Caco-2 (cell line): Measurements from ENCODE around the gene CALD1. TPM values are rescaled to one million over a fixed set of nuclear protein-coding genes. Genes with fewer than 3 reads are reported as not detected.

ENCODE experiments used
- BruUV-seq: library from RNA; stranded (reverse); fragments of 400-500 nt; replicated peaks from 2 replicates; lab custom pipeline; 2021; lab: Mats Ljungman, UMichigan
- CTCF ChIA-PET: fragments of 300-600 bp; sonication (Branson Sonifier 250); formaldehyde crosslinking; loops from one replicate; lab custom pipeline; 2022; ENCODE audit warnings: antibody characterized with exemption; lab: Charles Lee
- POLR2A ChIA-PET: fragments of 300-600 bp; sonication (Branson Sonifier 250); formaldehyde crosslinking; loops from one replicate; lab custom pipeline; 2022; ENCODE audit warnings: antibody characterized with exemption; lab: Charles Lee
- DNase-seq, 2 experiments: peaks; one replicate each; pipeline versions ENCODE4 v3.0.0 to v3.0.0-alpha.2; 2020 to 2022
- H3K27me3 ChIP-seq: replicated peaks from 2 replicates; pipeline ENCODE4 v1.6.0; 2011; ENCODE audit warnings: low read length; ENCODE audit not compliant: control insufficient read depth, insufficient read depth
- H3K36me3 ChIP-seq: 2 replicates; pipeline ENCODE4 v1.5.1; 2011; ENCODE audit warnings: low read length; ENCODE audit not compliant: control insufficient read depth, insufficient read depth
- H3K4me1 ChIP-seq: fragments of 250-450 bp; sonication (Bioruptor Pico); 2 replicates; pipeline ENCODE4 v1.5.1; 2020; ENCODE audit warnings: mild to moderate bottlenecking
- H3K4me3 ChIP-seq: 2 replicates; pipeline ENCODE4 v1.5.1; 2011; ENCODE audit warnings: low read depth, mild to moderate bottlenecking, control low read depth, low read length
- H3K9me3 ChIP-seq: fragments of 250-450 bp; sonication (Bioruptor Pico); 2 replicates; pipeline ENCODE4 v1.5.1; 2020; ENCODE audit warnings: mild to moderate bottlenecking, moderate library complexity
- H3K27ac Mint-ChIP-seq: one replicate; pipeline ENCODE4 v1.8.0; 2022; ENCODE audit warnings: mixed read lengths; ENCODE audit not compliant: unreplicated experiment
- H3K27me3 Mint-ChIP-seq: one replicate; pipeline ENCODE4 v1.8.0; 2022; ENCODE audit warnings: mixed read lengths; ENCODE audit not compliant: insufficient read depth, unreplicated experiment
- H3K36me3 Mint-ChIP-seq: one replicate; pipeline ENCODE4 v1.8.0; 2022; ENCODE audit warnings: mild to moderate bottlenecking, mixed read lengths; ENCODE audit not compliant: insufficient read depth, unreplicated experiment
- H3K4me1 Mint-ChIP-seq: one replicate; pipeline ENCODE4 v1.8.0; 2022; ENCODE audit warnings: low read depth, mixed read lengths; ENCODE audit not compliant: unreplicated experiment
- H3K4me3 Mint-ChIP-seq: one replicate; pipeline ENCODE4 v1.8.0; 2022; ENCODE audit warnings: mild to moderate bottlenecking, moderate library complexity, mixed read lengths; ENCODE audit not compliant: unreplicated experiment
- H3K9me3 Mint-ChIP-seq: one replicate; pipeline ENCODE4 v1.8.0; 2022; ENCODE audit warnings: mixed read lengths; ENCODE audit not compliant: unreplicated experiment
- intact Hi-C: fragments of 100-400 bp; cut with micrococcal nuclease; formaldehyde crosslinking; loops from one replicate; pipeline ENCODE4 v1.10.0; 2022; ENCODE audit not compliant: unreplicated experiment
- total RNA-seq: library from RNA; stranded (reverse); gene quantifications from 2 replicates; pipeline ENCODE4 v1.2.3, GENCODE V29; 2022
- TF ChIP-seq, protein P1 (sequence below), 2 experiments: fragments of 200-600 bp in 1 of 2; IDR thresholded peaks; 1 replicate in 1 of 2; 2 replicates in 1 of 2; pipeline versions ENCODE4 v1.5.1 to v1.8.0; 2011 to 2022; ENCODE audit warnings: antibody characterized with exemption in 1 of 2, control low read depth in 1 of 2, inconsistent platforms in 1 of 2, low read depth in 1 of 2, low read length in 1 of 2, mild to moderate bottlenecking in 1 of 2, moderate library complexity in 1 of 2; ENCODE audit not compliant: insufficient read depth in 1 of 2, severe bottlenecking in 1 of 2, unreplicated experiment in 1 of 2

The CALD1 gene
- total RNA-seq, 1 experiment from 2014 or later, result 155 TPM

GRCh38 chr7:134806197-134806596 is 26.8 kb downstream of the CALD1 start:
- ChIA-PET POLR2A (no interaction called here), CTCF (interaction anchor here (0.6 kb wide), 1 partner anchor 116 kb away, joined by 3 read pairs; no protein-coding TSS in a partner anchor)
- Mint-ChIP-seq H3K27me3 (no peaks in the 10 kb centered on the region), H3K4me1 (no peaks in the 10 kb centered on the region), H3K36me3 (peaks cover 14% of the 10 kb centered on the region), H3K27ac (no peak overlapping the region), H3K4me3 (no peak overlapping the region), H3K9me3 (peaks cover 17% of the 10 kb centered on the region)
- no peak for DNase-seq
- Histone ChIP-seq H3K4me3 (no peak overlapping the region), H3K36me3 (no peaks in the 10 kb centered on the region), H3K9me3 (no peaks in the 10 kb centered on the region), H3K27me3 (no peaks in the 10 kb centered on the region), H3K4me1 (no peaks in the 10 kb centered on the region)
- BruUV-seq, result no TSS peak
- TF ChIP-seq, protein P1, sequence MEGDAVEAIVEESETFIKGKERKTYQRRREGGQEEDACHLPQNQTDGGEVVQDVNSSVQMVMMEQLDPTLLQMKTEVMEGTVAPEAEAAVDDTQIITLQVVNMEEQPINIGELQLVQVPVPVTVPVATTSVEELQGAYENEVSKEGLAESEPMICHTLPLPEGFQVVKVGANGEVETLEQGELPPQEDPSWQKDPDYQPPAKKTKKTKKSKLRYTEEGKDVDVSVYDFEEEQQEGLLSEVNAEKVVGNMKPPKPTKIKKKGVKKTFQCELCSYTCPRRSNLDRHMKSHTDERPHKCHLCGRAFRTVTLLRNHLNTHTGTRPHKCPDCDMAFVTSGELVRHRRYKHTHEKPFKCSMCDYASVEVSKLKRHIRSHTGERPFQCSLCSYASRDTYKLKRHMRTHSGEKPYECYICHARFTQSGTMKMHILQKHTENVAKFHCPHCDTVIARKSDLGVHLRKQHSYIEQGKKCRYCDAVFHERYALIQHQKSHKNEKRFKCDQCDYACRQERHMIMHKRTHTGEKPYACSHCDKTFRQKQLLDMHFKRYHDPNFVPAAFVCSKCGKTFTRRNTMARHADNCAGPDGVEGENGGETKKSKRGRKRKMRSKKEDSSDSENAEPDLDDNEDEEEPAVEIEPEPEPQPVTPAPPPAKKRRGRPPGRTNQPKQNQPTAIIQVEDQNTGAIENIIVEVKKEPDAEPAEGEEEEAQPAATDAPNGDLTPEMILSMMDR (IDR thresholded peaks at IDR 0.05; ENCODE audit: insufficient read depth in 1 of 2, low read depth in 1 of 2, low read length in 1 of 2, severe bottlenecking in 1 of 2, unreplicated experiment in 1 of 2), result no peak
- intact Hi-C loops, result no loop called here

DNA sequence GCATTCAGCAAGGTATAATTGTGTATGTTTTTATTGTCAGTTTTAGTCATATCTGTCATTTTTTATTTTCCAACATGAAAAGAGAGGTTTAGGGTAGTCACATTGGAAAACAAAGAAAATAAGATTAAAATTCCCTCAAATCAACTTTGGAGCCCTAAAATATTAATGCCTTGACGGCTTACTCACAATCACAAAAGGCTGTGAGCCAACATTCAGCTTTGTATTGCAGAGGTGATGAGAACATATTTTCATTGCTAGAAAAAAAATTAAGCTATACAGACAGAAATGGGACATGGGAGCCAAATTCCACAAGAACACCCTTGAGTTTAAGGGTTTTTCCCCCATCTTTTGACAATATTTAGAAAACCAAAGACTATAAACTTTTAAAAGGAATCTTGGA is 30.2 kb downstream of the CALD1 start:
- H3K4me3 Mint-ChIP-seq, result no peak overlapping the region
- Histone ChIP-seq H3K4me1 (no peaks in the 10 kb centered on the region), H3K27me3 (no peaks in the 10 kb centered on the region), H3K36me3 (no peaks in the 10 kb centered on the region), H3K9me3 (no peaks in the 10 kb centered on the region), H3K4me3 (no peak overlapping the region)
- no TSS peak for BruUV-seq
- intact Hi-C loops, result no loop called here
- H3K27me3 Mint-ChIP-seq, result no peaks in the 10 kb centered on the region
- H3K27ac Mint-ChIP-seq, result no peak overlapping the region
- no peak for DNase-seq
- POLR2A ChIA-PET, result no interaction called here
- TF ChIP-seq, protein P1 (IDR thresholded peaks at IDR 0.05; ENCODE audit: insufficient read depth in 1 of 2, low read depth in 1 of 2, low read length in 1 of 2, severe bottlenecking in 1 of 2, unreplicated experiment in 1 of 2), result no peak
- CTCF ChIA-PET, result no interaction called here
- no peaks in the 10 kb centered on the region for H3K4me1 Mint-ChIP-seq
- H3K9me3 Mint-ChIP-seq, result peaks cover 8% of the 10 kb centered on the region
- H3K36me3 Mint-ChIP-seq, result peaks cover 9% of the 10 kb centered on the region

GRCh38 chr7:134811765-134812164 is 32.3 kb downstream of the CALD1 start:
- intact Hi-C loops, result no loop called here
- no peak for DNase-seq
- CTCF ChIA-PET, result no interaction called here

More at GRCh38 chr7:134811765-134812164, 32.3 kb downstream of the CALD1 start:
- Mint-ChIP-seq H3K4me1 (no peaks in the 10 kb centered on the region), H3K9me3 (no peaks in the 10 kb centered on the region), H3K4me3 (no peak overlapping the region), H3K27me3 (no peaks in the 10 kb centered on the region), H3K27ac (no peak overlapping the region), H3K36me3 (peaks cover 8% of the 10 kb centered on the region)
- Histone ChIP-seq H3K4me1 (no peaks in the 10 kb centered on the region), H3K27me3 (no peaks in the 10 kb centered on the region), H3K4me3 (no peak overlapping the region), H3K36me3 (no peaks in the 10 kb centered on the region), H3K9me3 (no peaks in the 10 kb centered on the region)
- POLR2A ChIA-PET, result no interaction called here
- TF ChIP-seq, protein P1 (IDR thresholded peaks at IDR 0.05; ENCODE audit: insufficient read depth in 1 of 2, low read depth in 1 of 2, low read length in 1 of 2, severe bottlenecking in 1 of 2, unreplicated experiment in 1 of 2), result no peak
- no TSS peak for BruUV-seq
